IMR-90 (cell line): ENCODE results near the gene COL23A1. TPM values are rescaled to one million over a fixed set of nuclear protein-coding genes. Genes with fewer than 3 reads are reported as not detected.

Source experiments
- ATAC-seq: fragments of 200-7000 bp; cut with Tn5 transposase; 2 replicates; pipeline ENCODE4 v1.9.1; 2020; ENCODE audit warnings: low read depth, mild to moderate bottlenecking, moderate library complexity
- BruUV-seq: library from RNA; stranded (reverse); fragments of 400-500 nt; replicated peaks from 2 replicates; lab custom pipeline; 2021; lab: Mats Ljungman, UMichigan
- CTCF ChIA-PET: fragments of 300-600 bp; formaldehyde crosslinking; extraction: SDS; loops from one replicate; lab custom pipeline; 2021; ENCODE audit warnings: antibody characterized with exemption; lab: Yijun Ruan, JAX
- POLR2A ChIA-PET: fragments of 300-600 bp; sonication (Branson Sonifier 250); formaldehyde crosslinking; loops from one replicate; lab custom pipeline; 2022; ENCODE audit warnings: antibody characterized with exemption; ENCODE audit not compliant: unreplicated experiment; lab: Charles Lee
- DNase-seq: peaks from one replicate; pipeline ENCODE4 v3.0.0; 2013
- H2AFZ ChIP-seq: replicated peaks from 2 replicates; pipeline ENCODE3; 2013; ENCODE audit warnings: low read length, mild to moderate bottlenecking; ENCODE audit not compliant: poor library complexity
- H2AK5ac ChIP-seq: 2 replicates; pipeline ENCODE4 v1.6.1; 2013; ENCODE audit warnings: low read depth, low read length, inconsistent platforms
- H2AK9ac ChIP-seq: replicated peaks from 2 replicates; pipeline ENCODE3; 2013; ENCODE audit warnings: mild to moderate bottlenecking, low read depth, low read length, moderate library complexity; ENCODE audit not compliant: poor library complexity
- H2BK120ac ChIP-seq: 2 replicates; pipeline ENCODE4 v1.6.1; 2013; ENCODE audit warnings: low read depth, low read length, inconsistent platforms
- H2BK15ac ChIP-seq: 3 replicates; pipeline ENCODE4 v1.6.1; 2013; ENCODE audit warnings: low read depth, low read length, inconsistent platforms
- H2BK20ac ChIP-seq: 2 replicates; pipeline ENCODE4 v1.6.1; 2013; ENCODE audit warnings: low read depth, mild to moderate bottlenecking, inconsistent platforms, low read length, moderate library complexity
- H2BK5ac ChIP-seq: 2 replicates; pipeline ENCODE4 v1.6.1; 2013; ENCODE audit warnings: mild to moderate bottlenecking, low read depth, low read length, inconsistent platforms; ENCODE audit not compliant: poor library complexity, severe bottlenecking
- H3K14ac ChIP-seq: replicated peaks from 2 replicates; pipeline ENCODE4 v1.6.1; 2013; ENCODE audit warnings: low read depth, low read length, inconsistent platforms
- H3K18ac ChIP-seq: 2 replicates; pipeline ENCODE4 v1.6.1; 2013; ENCODE audit warnings: low read depth, low read length, control low read depth
- H3K23ac ChIP-seq: 2 replicates; pipeline ENCODE4 v1.6.1; 2013; ENCODE audit warnings: low read depth, low read length, inconsistent platforms
- H3K27ac ChIP-seq: 2 replicates; pipeline ENCODE4 v1.5.1; 2013; ENCODE audit warnings: mild to moderate bottlenecking, control low read depth, low read length; ENCODE audit not compliant: insufficient read depth
- H3K27me3 ChIP-seq: 2 replicates; pipeline ENCODE4 v1.6.1; 2013; ENCODE audit warnings: low read length; ENCODE audit not compliant: control insufficient read depth, insufficient read depth
- H3K36me3 ChIP-seq: 2 replicates; pipeline ENCODE4 v1.6.1; 2013; ENCODE audit warnings: low read length, mixed read lengths; ENCODE audit not compliant: control insufficient read depth, insufficient read depth
- H3K4ac ChIP-seq: 2 replicates; pipeline ENCODE4 v1.6.1; 2013; ENCODE audit warnings: low read depth, low read length, inconsistent platforms
- H3K4me1 ChIP-seq: 2 replicates; pipeline ENCODE4 v1.6.1; 2013; ENCODE audit warnings: low read length, mixed read lengths; ENCODE audit not compliant: control insufficient read depth, insufficient read depth
- H3K4me2 ChIP-seq: 2 replicates; pipeline ENCODE4 v1.6.1; 2013; ENCODE audit warnings: low read depth, mild to moderate bottlenecking, control low read depth, low read length, moderate library complexity
- H3K4me3 ChIP-seq: 2 replicates; pipeline ENCODE4 v1.5.1; 2013; ENCODE audit warnings: low read depth, mild to moderate bottlenecking, control low read depth, low read length, moderate library complexity; ENCODE audit not compliant: insufficient read depth
- H3K56ac ChIP-seq: 2 replicates; pipeline ENCODE4 v1.6.1; 2013; ENCODE audit warnings: low read length, inconsistent platforms; ENCODE audit not compliant: insufficient read depth; ENCODE audit errors: extremely low read depth
- H3K79me1 ChIP-seq, 2 experiments: 2 replicates each; pipeline ENCODE4 v1.6.1; 2013; ENCODE audit warnings: low read length in 2 of 2, inconsistent platforms in 1 of 2, low read depth in 1 of 2
- H3K9ac ChIP-seq: 2 replicates; pipeline ENCODE4 v1.6.1; 2013; ENCODE audit warnings: low read depth, low read length, control low read depth
- H3K9me1 ChIP-seq: 2 replicates; pipeline ENCODE4 v1.6.1; 2013; ENCODE audit warnings: low read length, inconsistent platforms; ENCODE audit not compliant: insufficient read depth
- H3K9me3 ChIP-seq: 2 replicates; pipeline ENCODE4 v1.6.1; 2013; ENCODE audit warnings: low read length; ENCODE audit not compliant: control insufficient read depth, insufficient read depth
- H4K20me1 ChIP-seq: 2 replicates; pipeline ENCODE4 v1.6.1; 2013; ENCODE audit warnings: low read length, inconsistent platforms; ENCODE audit not compliant: insufficient read depth
- H4K5ac ChIP-seq: 2 replicates; pipeline ENCODE4 v1.6.1; 2013; ENCODE audit warnings: mild to moderate bottlenecking, low read depth, low read length, control low read depth
- H4K8ac ChIP-seq, 2 experiments: 2 replicates each; pipeline ENCODE4 v1.6.1; 2013; ENCODE audit warnings: low read depth in 2 of 2, low read length in 2 of 2, control low read depth in 1 of 2, inconsistent platforms in 1 of 2
- H4K91ac ChIP-seq: 2 replicates; pipeline ENCODE4 v1.6.1; 2013; ENCODE audit warnings: low read depth, low read length, inconsistent platforms; ENCODE audit not compliant: insufficient read depth
- RAD21 ChIP-seq: IDR thresholded peaks from 2 replicates; pipeline ENCODE4 v1.6.1; 2012; ENCODE audit warnings: low read length, improper control_type of control experiment
- WGBS, 2 experiments: methylation state at CpG; one replicate each; pipeline versions ENCODE4 v1.1.5 to v1.1.7; 2013; ENCODE audit warnings: missing lambda C conversion rate in 2 of 2; ENCODE audit not compliant: insufficient read length in 1 of 2; ENCODE audit errors: extremely low coverage in 2 of 2; 5-methylcytosine and 5-hydroxymethylcytosine counted together
- dilution Hi-C: fragments of 300-500 bp; cut with HindIII; formaldehyde crosslinking; loops from one replicate; pipeline ENCODE4 v1.14.3; 2018; ENCODE audit warnings: low sequenced_read_pairs; ENCODE audit not compliant: unreplicated experiment
- in situ Hi-C: fragments of 300-500 bp; cut with MboI; formaldehyde crosslinking; loops from 3 replicates; pipeline ENCODE4 v1.14.3; 2019; ENCODE audit warnings: low sequenced_read_pairs, inconsistent platforms, mixed read lengths
- intact Hi-C: fragments of 100-400 bp; cut with micrococcal nuclease; formaldehyde crosslinking; loops from 2 replicates; pipeline ENCODE4 v1.10.0; 2022
- polyA plus RNA-seq, 3 experiments: library from polyadenylated mRNA; depleted of rRNA; stranded (reverse); fragments of >200 nt; gene quantifications; 2 replicates each; pipeline ENCODE4 v1.2.3, GENCODE V29; 2012; ENCODE audit warnings: low replicate concordance in 1 of 3
- total RNA-seq: library from RNA; depleted of rRNA; stranded (reverse); fragments of >200 nt; gene quantifications from 2 replicates; pipeline ENCODE4 v1.2.3, GENCODE V29; 2012

The COL23A1 gene
- total and polyA plus RNA-seq, 2 of the 4 experiments (the other 2 are of a cell fraction): not detected

DNA sequence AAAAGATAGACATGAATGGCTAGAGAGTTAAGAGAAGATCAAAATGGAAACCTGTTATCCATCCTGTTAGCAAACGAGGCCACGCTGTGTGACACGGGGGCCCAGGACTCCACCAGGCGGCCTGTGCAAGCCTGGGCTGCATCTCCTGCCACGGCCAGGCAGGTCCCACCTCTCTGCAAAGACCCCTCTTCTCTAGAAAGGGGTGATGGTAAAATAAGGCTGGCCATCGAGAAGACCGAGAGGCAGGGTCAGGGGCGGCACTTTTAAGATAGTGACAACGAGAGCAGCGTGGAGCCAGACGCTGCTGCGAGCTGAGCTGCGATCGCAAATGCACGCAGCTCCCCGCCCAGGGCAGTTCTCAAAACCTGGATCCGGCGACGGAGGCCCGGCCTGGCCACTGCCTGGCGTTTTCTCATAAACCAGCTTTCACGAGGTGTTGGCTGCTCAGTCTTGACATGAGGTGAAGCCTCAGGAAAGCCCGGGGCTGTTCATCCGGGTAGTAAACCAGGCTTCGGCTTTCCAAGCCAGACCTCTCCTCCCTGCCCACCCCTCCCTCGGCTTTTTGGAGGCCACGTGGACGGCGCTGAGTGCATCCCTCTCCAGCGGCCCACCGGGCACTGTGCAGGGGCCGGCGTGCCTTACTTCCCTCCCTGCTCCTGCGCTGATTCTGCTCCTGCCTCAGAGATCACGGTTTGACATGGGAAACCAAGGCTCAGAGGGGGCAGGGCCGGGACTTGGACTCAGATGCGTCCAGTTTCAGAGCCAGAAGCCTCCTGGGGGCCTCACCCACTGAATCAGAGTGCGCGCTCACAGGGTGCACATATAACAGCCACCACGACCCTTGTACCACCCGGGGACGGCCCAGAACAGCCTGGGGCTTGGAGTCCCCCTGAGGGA is 206.0 kb downstream of the COL23A1 start:
- WGBS, 2 experiments: 53% methylated on average over 20 of the region's 42 CpGs; no CpG with 5 or more reads in 1 of the 2 experiments
- POLR2A ChIA-PET: no interaction called here
- no peak for TF ChIP-seq RAD21

More for the DNA sequence above, 206.0 kb downstream of the COL23A1 start:
- Histone ChIP-seq H3K36me3 (no peaks in the 10 kb centered on the region), H3K14ac (no peak overlapping the region), H3K18ac (no peak overlapping the region), H2BK15ac (no peak overlapping the region), H3K79me1 (no peaks in the 10 kb centered on the region), H4K5ac (no peak overlapping the region), H3K9ac (no peak overlapping the region), H3K4me1 (peaks cover 1% of the 10 kb centered on the region; the same call in 1 of the 2 replicates), H3K23ac (no peak overlapping the region), H2AFZ (no peak overlapping the region), H4K8ac (no peak overlapping the region), H2BK20ac (no peak overlapping the region), H3K4ac (no peak overlapping the region), H4K91ac (no peak overlapping the region), H2AK5ac (no peak overlapping the region), H3K27ac (no peak overlapping the region), H3K27me3 (no peaks in the 10 kb centered on the region), H3K4me2 (no peak overlapping the region), H2BK120ac (no peak overlapping the region), H2AK9ac (no peak overlapping the region), H3K4me3 (no peak overlapping the region), H3K56ac (no peak overlapping the region), H3K9me1 (no peaks in the 10 kb centered on the region), H2BK5ac (no peak overlapping the region), H3K9me3 (peaks cover 19% of the 10 kb centered on the region), H4K20me1 (no peaks in the 10 kb centered on the region)
- dilution Hi-C loops (no loop called here), in situ Hi-C loops (no loop called here), intact Hi-C loops (no loop called here)
- no peak for DNase-seq
- no TSS peak for BruUV-seq
- CTCF ChIA-PET: no interaction called here
- ATAC-seq: no peak
